PFSK-1 (cell line): ENCODE measurements around the gene CCK.

ENCODE experiments used
- POLR2AphosphoS5 ChIP-seq: IDR thresholded peaks from 2 replicates; pipeline ENCODE4 v1.6.1; 2012; ENCODE audit warnings: low read depth, mild to moderate bottlenecking, control low read depth, low read length, moderate library complexity
- REST ChIP-seq, 2 experiments: IDR thresholded peaks; 2 replicates each; pipeline versions ENCODE4 v1.6.1 to v1.8.0; 2011 to 2012; ENCODE audit warnings: low read depth in 2 of 2, low read length in 2 of 2, control low read depth in 1 of 2, inconsistent platforms in 1 of 2, mild to moderate bottlenecking in 1 of 2, moderate library complexity in 1 of 2; ENCODE audit not compliant: insufficient read depth in 1 of 2
- SIN3A ChIP-seq: IDR thresholded peaks from 2 replicates; pipeline ENCODE4 v1.6.1; 2012; ENCODE audit warnings: mild to moderate bottlenecking, low read length, moderate library complexity, borderline replicate concordance; ENCODE audit not compliant: insufficient read depth
- TAF1 ChIP-seq: IDR thresholded peaks from 2 replicates; pipeline ENCODE4 v1.6.1; 2012; ENCODE audit warnings: low read length, control low read depth, borderline replicate concordance; ENCODE audit not compliant: insufficient read depth

- no peak for TF ChIP-seq REST (IDR thresholded peaks at IDR 0.05; ENCODE audit: insufficient read depth in 1 of 2, low read depth in 2 of 2, low read length in 2 of 2)
- TF ChIP-seq TAF1: no peak
- TF ChIP-seq POLR2AphosphoS5: no peak
- no peak for TF ChIP-seq SIN3A
Measured at GRCh38 chr3:42271786-42272185, 5.8 kb upstream of the CCK start.
